WI38 (cell line): ENCODE results near the gene CEP78.
A peak's percentile ranks its signal among the peaks of the same experiment; 100 is the strongest.

Experiments
- H3K4me3 ChIP-seq: 2 replicates; pipeline ENCODE4 v1.5.1; 2011; ENCODE audit warnings: low read depth, mild to moderate bottlenecking, control low read depth, low read length
- TF ChIP-seq, protein P1 (sequence below): IDR thresholded peaks from 2 replicates; pipeline ENCODE4 v1.5.1; 2012; ENCODE audit warnings: low read depth, mild to moderate bottlenecking, control low read depth, low read length

The CEP78 gene

DNA sequence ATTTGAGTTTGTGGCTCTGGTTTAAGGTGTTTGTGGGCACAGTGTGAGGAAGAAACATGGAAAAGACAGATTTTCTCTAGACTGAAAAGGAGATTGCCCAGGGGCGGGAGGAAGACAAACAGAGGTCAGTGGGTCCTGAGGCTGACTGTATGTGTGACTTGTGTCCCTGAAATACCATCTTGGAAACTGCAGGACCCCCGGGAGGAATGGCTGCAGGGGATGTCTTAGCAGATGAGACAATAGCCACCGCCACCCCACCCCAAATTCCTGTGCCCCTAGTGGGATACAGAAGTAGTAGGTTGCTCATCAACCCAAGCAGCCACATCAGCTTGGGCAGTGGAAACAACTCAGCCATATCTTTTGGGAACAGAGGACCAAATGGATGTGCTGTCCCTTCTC is 59.3 kb downstream of the CEP78 start:
- TF ChIP-seq, protein P1, sequence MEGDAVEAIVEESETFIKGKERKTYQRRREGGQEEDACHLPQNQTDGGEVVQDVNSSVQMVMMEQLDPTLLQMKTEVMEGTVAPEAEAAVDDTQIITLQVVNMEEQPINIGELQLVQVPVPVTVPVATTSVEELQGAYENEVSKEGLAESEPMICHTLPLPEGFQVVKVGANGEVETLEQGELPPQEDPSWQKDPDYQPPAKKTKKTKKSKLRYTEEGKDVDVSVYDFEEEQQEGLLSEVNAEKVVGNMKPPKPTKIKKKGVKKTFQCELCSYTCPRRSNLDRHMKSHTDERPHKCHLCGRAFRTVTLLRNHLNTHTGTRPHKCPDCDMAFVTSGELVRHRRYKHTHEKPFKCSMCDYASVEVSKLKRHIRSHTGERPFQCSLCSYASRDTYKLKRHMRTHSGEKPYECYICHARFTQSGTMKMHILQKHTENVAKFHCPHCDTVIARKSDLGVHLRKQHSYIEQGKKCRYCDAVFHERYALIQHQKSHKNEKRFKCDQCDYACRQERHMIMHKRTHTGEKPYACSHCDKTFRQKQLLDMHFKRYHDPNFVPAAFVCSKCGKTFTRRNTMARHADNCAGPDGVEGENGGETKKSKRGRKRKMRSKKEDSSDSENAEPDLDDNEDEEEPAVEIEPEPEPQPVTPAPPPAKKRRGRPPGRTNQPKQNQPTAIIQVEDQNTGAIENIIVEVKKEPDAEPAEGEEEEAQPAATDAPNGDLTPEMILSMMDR: no peak
- H3K4me3 ChIP-seq: no peak overlapping the region

DNA sequence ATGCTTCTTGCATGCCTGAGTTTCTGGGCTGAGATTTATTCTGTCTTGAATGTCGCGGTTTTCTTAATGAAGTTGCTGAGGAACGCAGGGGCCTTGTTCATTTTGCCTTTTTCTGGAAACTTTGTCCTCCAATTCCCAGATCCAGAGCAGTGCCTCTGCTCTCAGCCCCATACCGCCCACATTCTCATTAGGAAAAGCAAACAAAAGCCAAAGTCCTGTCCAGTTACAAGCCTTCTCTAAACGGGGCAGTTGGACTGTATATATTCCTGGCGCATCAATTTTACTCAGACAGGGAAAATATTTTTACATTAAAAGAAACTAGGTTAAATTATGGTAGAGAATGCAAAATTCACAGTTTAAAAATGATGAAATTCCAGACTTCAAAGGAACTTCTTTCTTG is 59.9 kb downstream of the CEP78 start:
- peak overlapping the region; percentile 90 for H3K4me3 ChIP-seq
- TF ChIP-seq, protein P1: no peak

GRCh38 chr9:78296201-78296892 is 60.5 kb downstream of the CEP78 start:
- peak overlapping the region; percentile 90 for H3K4me3 ChIP-seq
- TF ChIP-seq, protein P1: no peak

DNA sequence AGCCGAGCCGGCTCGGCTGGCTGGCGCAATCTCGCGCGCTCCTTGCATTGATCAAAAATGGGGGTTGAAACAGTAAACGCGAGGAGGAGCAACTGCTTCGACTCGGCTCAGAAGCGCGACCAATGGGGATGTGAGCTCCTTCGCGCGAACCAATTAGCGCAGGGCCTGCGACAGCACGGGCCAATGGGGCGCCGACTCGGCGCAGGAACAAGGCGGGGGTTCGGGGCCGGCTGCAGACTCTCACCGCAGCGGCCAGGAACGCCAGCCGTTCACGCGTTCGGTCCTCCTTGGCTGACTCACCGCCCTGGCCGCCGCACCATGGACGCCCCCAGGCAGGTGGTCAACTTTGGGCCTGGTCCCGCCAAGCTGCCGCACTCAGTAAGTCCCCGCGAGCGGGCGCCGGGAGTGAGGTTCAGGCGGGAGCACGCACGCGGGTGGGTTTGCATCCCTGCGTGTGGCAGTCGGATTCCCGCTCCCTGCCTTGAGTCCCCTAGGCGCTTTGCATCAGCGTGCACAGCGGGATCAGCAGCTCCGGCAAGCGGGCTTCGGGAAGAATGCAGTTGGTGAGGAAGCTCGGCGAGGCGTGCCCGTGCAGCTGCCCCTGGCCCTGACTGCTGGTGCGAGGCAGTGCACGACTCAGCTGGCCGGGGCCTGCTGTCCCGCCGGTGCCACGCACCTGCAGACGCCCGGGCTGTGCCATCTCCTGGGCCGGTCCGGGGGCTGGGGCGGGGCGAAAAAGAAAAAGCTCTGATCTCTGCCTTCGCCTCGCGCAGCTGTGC is 61.2 kb downstream of the CEP78 start, which contains the start of gene PSAT1:
Gene PSAT1 (plus strand): TSS at position 233 of the 779 bp plus-strand sequence. CDS start 86 bp downstream, at position 319.
- TF ChIP-seq, protein P1: no peak
- H3K4me3 ChIP-seq: peak within 1 kb of the TSS; percentile 90

- TF ChIP-seq, protein P1: no peak
- H3K4me3 ChIP-seq: peak overlapping the region; percentile 90
Measured at GRCh38 chr9:78297672-78297961, 61.7 kb downstream of the CEP78 start.

DNA sequence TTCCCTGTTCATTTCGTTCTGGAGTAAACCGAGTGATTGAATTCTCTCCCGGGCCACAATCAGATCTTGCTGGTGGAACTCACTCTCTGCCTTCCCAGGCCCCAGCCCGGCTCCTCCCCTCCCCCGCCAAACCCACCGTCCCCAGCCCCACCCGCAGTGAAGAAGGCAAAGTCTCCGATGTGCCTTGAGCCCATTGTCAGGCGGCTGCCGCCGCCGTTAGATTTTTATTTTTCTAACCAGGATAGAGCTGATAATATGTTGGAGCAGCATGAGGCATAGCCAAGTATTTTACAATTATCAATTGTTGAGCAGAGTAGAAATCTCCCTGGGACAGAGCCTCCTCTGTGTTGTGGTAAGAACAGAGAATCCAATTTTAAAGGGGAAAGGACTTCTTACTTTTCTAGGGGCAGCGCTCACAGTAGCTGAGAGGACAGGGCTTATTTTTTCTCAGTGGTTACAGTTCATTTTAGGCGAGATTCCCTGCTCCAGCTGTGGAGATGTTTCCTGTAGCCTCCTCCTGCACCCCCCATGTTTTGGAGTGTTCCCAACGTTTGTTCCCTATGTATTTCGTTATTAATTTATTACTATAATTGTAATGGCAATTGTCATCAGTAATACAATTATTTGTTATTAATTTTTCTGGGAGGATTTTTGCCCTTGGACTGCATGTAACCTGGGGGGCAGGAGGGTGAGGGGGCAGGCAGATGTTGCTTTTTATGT is 62.3 kb downstream of the CEP78 start:
- H3K4me3 ChIP-seq: peak overlapping the region; percentile 90
- TF ChIP-seq, protein P1: no peak

GRCh38 chr9:78300209-78300608 is 64.3 kb downstream of the CEP78 start:
- TF ChIP-seq, protein P1: no peak
- no peak overlapping the region for H3K4me3 ChIP-seq
